Dedifferentiated amniotic fluid mesenchymal stem cell (primary cell): ENCODE data around the gene RPF1.
A peak's percentile ranks its signal among the peaks of the same experiment; 100 is the strongest.
"Not testable (repeated sequence)": the region's sequence is repeated elsewhere in the genome, so short reads cannot be mapped to it uniquely, and the experiment has no call there.

Experiments used
- DNase-seq: peaks from one replicate; pipeline ENCODE4 v3.0.0-alpha.2; 2016; ENCODE audit errors: extremely low spot score

Gene RPF1

GRCh38 chr1:84493747-84494146 lies 14.7 kb downstream of the RPF1 start:
- DNase-seq = no peak

GRCh38 chr1:84496498-84496897 lies 17.4 kb downstream of the RPF1 start:
- no peak for DNase-seq

GRCh38 chr1:84497631-84498275 lies 18.7 kb downstream of the RPF1 start:
- DNase-seq = no peak

GRCh38 chr1:84502927-84503326 lies 23.9 kb downstream of the RPF1 start:
- DNase-seq = no peak

GRCh38 chr1:84504580-84505492 lies 25.8 kb downstream of the RPF1 start:
- DNase-seq = peak; percentile 56

- DNase-seq = peak; percentile 27
Measured at GRCh38 chr1:84505493-84506001, 26.5 kb downstream of the RPF1 start.

- peak; percentile 97 for DNase-seq
Measured at GRCh38 chr1:84506002-84506728, 27.1 kb downstream of the RPF1 start, which contains the start of the genes GNG5 and SPATA1. GNG5 (minus strand) TSS chr1:84506581; CDS start chr1:84506091, 490 bp downstream. SPATA1 (plus strand) TSS chr1:84506386; CDS start chr1:84516360, 9,974 bp downstream.

- no peak for DNase-seq
Measured at GRCh38 chr1:84506729-84507453, 27.8 kb downstream of the RPF1 start.

- DNase-seq = not testable (repeated sequence)
Measured at GRCh38 chr1:84507887-84508286, 28.8 kb downstream of the RPF1 start.

GRCh38 chr1:84508510-84508909 lies 29.4 kb downstream of the RPF1 start:
- no peak for DNase-seq

- DNase-seq = no peak
Measured at GRCh38 chr1:84509029-84509428, 30.0 kb downstream of the RPF1 start.

- DNase-seq = no peak
Measured at GRCh38 chr1:84510165-84510564, 31.1 kb downstream of the RPF1 start.

GRCh38 chr1:84510668-84511067 lies 31.6 kb downstream of the RPF1 start:
- DNase-seq = no peak

GRCh38 chr1:84524590-84524989 lies 45.5 kb downstream of the RPF1 start:
- DNase-seq = no peak

- DNase-seq = no peak
Measured at GRCh38 chr1:84525779-84526178, 46.7 kb downstream of the RPF1 start.

GRCh38 chr1:84538599-84538998 lies 59.5 kb downstream of the RPF1 start:
- DNase-seq = no peak

GRCh38 chr1:84539972-84540371 lies 60.9 kb downstream of the RPF1 start:
- no peak for DNase-seq

- DNase-seq = peak; percentile 31
Measured at GRCh38 chr1:84540759-84541158, 61.7 kb downstream of the RPF1 start.

- DNase-seq = no peak
Measured at GRCh38 chr1:84541679-84542078, 62.6 kb downstream of the RPF1 start.
